ENCODE results near the gene CACNA2D4.
"Not testable (repeated sequence)": the region's sequence is repeated elsewhere in the genome, so short reads cannot be mapped to it uniquely, and the experiment has no call there.

CACNA2D4 gene

GRCh38 chr12:1949771-1950470 lies 31.5 kb upstream of the CACNA2D4 start:
- no peak overlapping the region for H3K4me3 ChIP-seq (ENCODE audit: control insufficient read depth, low read depth, low read length)
- peak; percentile 42 for DNase-seq (ENCODE audit: low read depth)
- TF ChIP-seq, protein P1, sequence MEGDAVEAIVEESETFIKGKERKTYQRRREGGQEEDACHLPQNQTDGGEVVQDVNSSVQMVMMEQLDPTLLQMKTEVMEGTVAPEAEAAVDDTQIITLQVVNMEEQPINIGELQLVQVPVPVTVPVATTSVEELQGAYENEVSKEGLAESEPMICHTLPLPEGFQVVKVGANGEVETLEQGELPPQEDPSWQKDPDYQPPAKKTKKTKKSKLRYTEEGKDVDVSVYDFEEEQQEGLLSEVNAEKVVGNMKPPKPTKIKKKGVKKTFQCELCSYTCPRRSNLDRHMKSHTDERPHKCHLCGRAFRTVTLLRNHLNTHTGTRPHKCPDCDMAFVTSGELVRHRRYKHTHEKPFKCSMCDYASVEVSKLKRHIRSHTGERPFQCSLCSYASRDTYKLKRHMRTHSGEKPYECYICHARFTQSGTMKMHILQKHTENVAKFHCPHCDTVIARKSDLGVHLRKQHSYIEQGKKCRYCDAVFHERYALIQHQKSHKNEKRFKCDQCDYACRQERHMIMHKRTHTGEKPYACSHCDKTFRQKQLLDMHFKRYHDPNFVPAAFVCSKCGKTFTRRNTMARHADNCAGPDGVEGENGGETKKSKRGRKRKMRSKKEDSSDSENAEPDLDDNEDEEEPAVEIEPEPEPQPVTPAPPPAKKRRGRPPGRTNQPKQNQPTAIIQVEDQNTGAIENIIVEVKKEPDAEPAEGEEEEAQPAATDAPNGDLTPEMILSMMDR (conservative IDR thresholded peaks at IDR 0.05; ENCODE audit: control insufficient read depth, insufficient read depth, low read depth, low read length) = no peak

DNA sequence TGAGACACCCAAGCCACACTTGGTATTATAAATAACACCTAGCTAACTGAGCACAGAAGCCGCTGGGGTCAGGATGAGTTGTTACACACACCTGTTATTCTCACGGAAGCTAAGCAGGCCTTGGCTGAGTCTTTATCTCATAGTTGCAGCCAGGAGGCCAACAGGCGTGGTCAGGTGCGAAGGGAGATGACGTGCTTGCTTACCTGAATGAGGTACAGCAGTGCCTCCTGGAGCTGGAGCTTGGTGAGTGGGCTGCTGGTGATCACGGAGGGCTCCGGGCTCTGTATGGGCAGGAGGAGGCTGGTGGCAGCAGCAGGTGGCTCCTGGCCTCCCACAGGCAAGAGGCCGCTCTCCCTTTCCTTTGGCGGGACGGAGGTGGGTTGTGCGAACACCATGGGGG lies 30.4 kb upstream of the CACNA2D4 start:
- no peak overlapping the region for H3K4me3 ChIP-seq (ENCODE audit: control insufficient read depth, low read depth, low read length)
- TF ChIP-seq, protein P1 (conservative IDR thresholded peaks at IDR 0.05; ENCODE audit: control insufficient read depth, insufficient read depth, low read depth, low read length) = no peak

GRCh38 chr12:1947081-1947480 lies 28.6 kb upstream of the CACNA2D4 start:
- H3K4me3 ChIP-seq (ENCODE audit: control insufficient read depth, low read depth, low read length) = no peak overlapping the region
- peak; percentile 48 for DNase-seq (ENCODE audit: low read depth)
- TF ChIP-seq, protein P1 (conservative IDR thresholded peaks at IDR 0.05; ENCODE audit: control insufficient read depth, insufficient read depth, low read depth, low read length) = no peak

More for the DNA sequence above, 30.4 kb upstream of the CACNA2D4 start:
- DNase-seq (ENCODE audit: low read depth) = no peak

DNA sequence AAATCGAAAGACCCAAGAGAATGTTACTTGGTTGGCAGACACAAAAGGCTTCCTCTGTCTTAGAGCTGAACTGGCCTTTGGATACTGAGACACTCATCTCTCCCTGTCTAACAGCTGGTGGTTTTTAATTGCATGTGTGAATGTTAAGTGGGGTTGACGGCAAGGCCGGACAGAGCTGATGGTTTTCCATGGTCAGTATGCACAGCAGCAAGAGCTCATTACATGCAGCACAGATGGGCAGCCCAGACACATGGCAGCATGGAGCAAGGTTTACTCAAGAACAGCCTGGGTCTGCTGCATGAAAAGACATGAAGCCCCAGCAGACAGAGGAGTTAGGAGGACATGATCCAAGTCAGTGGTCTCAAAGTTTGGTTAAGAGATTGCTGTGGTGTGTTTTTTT lies 27.8 kb upstream of the CACNA2D4 start:
- no peak overlapping the region for H3K4me3 ChIP-seq (ENCODE audit: control insufficient read depth, low read depth, low read length)
- TF ChIP-seq, protein P1 (conservative IDR thresholded peaks at IDR 0.05; ENCODE audit: control insufficient read depth, insufficient read depth, low read depth, low read length) = no peak
- no peak for DNase-seq (ENCODE audit: low read depth)

- DNase-seq (ENCODE audit: low read depth); H3K4me3 ChIP-seq (ENCODE audit: control insufficient read depth, low read depth, low read length): not testable (repeated sequence)
Observed at GRCh38 chr12:1945502-1945901, 27.1 kb upstream of the CACNA2D4 start.

DNA sequence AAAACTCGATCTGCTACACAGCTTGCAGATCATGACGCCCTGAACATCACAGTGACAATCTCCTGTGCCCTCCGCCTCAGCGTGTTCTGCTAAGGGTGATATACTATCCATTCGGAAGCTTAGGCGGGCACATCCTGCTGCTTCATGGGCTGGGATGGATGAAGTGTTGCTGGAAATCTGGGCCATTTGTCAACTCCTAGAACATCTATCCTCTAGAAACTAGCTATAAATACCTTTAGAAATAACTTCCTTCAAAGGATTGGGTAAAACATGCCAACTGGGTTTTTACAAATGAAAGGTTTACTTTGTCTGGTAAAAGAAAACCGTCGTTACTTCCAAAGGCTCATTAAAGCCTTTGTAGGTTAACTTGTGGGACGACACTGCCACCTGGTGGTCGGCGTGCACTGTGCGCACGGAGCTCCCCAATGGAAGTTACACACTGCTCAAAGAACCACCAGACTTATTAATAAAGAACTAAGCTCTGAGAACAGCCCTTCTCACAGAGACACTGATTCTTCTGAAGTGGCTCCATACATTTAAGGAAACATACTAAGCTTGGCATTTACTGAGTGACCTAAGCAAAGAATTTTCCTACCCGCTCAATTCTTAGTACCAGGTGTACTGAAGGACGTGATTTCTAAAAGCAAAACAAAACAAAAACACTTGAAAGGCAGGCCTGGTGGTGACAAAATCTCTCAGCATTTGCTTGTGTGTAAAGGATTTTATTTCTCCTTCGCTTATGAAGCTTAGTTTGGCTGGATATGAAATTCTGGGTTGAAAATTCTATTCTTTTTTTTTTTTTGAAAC lies 21.6 kb upstream of the CACNA2D4 start:
- H3K4me3 ChIP-seq (ENCODE audit: control insufficient read depth, low read depth, low read length) = no peak overlapping the region
- TF ChIP-seq, protein P1 (conservative IDR thresholded peaks at IDR 0.05; ENCODE audit: control insufficient read depth, insufficient read depth, low read depth, low read length) = peak; percentile 93
- peak; percentile 76 for DNase-seq (ENCODE audit: low read depth)

DNA sequence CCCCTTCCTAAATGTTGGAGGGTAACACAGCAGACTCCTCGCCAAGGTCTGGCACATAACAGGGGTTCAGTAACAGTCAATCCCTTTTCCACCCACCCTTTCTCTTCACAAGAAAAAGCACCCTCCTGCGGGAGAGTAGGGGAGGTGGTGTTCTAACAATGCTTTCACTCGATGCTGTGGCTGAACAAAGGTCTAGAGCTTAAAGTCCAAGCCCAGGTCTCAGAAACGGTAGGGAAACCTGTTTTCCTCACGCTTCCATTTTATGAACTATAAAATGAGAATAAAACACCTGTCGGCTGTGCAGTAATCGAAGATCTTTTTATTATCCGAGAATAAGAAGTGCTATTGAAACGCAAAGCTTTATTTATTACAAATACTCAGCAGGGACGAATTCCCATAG lies 20.9 kb upstream of the CACNA2D4 start:
- H3K4me3 ChIP-seq (ENCODE audit: control insufficient read depth, low read depth, low read length) = no peak overlapping the region
- DNase-seq (ENCODE audit: low read depth) = no peak
- TF ChIP-seq, protein P1 (conservative IDR thresholded peaks at IDR 0.05; ENCODE audit: control insufficient read depth, insufficient read depth, low read depth, low read length) = no peak
